Stimulated activated CD8-positive, alpha-beta memory T cell treated with anti-CD3 and anti-CD28 coated beads, Interleukin-15, amount 100 ng/mL, for 24 hours (primary cell): ENCODE results near the gene FAM107B.
"Not testable (repeated sequence)": the region's sequence is repeated elsewhere in the genome, so short reads cannot be mapped to it uniquely, and the experiment has no call there.

ENCODE experiments used
- DNase-seq: peaks from one replicate; pipeline ENCODE4 v3.0.0-alpha.2; 2020; ENCODE audit warnings: low read depth

FAM107B gene

DNA sequence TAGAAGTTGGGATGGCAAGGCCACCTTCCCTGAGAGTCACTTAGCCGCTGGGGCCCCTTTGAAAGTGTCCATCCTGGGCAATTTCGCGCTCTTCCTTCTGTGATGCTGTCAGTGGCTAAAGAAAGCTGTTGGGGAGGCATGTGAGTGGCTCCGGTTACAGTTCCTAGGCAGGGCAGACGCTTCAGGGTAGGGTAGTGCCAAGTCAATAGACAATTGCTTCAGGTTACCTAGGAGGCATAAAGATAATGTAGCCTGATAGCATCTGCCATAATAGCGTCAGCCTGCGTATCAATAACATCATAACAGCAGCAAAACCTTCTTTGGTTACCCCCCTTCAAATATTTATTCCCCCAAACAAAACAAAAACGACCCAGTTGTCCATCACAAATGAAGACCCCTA is at the start of gene FAM107B:
FAM107B (minus strand) TSS at position 101 of the 400 bp plus-strand sequence. CDS start 234 bp downstream, outside the sequence.
- DNase-seq: no peak

DNA sequence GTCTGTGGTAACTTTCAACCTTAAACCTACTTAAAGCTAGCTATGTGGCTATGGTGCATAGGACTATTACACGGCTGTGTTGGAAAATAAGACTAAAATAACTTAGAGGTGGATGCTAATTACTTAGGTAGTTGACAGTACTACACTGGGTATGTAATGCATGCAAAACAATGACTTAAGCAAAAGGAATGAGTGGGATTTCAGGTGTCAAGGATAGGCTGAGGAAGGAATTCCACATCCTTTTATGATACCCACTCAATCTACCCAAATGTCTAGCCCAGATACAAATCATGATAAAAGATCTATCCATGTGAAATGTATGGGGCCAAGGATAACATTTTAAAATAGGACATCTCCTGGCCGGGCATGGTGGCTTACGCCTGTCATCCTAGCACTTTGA is 49.3 kb upstream of the FAM107B start:
- DNase-seq: no peak

DNA sequence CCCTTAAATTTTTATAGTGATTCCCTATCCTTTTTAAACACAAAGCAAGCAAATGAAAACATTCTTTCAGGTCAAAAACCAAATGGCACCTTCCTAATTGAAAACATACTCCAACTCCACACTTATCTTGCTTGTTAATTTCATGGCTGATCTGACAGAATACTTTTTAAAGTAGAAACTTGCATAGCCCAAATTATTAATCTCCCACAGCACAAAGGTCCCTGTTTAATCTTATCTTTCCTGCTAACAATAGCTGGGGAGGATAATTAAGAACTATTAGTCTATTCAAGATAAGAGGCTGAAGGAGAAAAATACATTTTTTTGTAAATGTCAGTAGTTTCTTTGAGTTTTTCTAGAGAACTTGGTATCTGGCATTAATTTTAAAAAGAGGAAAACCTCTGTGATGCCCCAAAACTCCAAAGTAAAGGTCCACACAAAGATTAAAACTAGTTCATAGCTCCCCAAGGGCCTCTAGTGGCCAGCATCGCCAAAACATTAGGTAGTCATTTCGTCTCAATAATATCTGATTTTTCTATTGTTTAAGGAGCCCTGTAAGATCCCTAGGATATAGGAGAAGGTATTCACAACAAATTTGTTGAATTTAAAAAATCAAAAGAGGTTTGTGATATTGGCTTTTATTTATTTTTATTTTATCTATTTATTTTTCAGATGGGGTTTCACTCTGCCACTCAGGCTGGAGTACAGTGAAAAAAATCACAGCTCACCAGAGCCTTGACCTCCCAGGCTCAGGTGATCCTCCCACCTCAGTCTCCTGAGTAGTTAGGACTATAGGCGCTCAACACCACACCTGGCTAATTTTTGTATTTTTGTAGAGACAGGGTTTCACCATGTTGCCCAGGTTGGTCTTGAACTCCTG is 48.4 kb upstream of the FAM107B start:
- DNase-seq: no peak

DNA sequence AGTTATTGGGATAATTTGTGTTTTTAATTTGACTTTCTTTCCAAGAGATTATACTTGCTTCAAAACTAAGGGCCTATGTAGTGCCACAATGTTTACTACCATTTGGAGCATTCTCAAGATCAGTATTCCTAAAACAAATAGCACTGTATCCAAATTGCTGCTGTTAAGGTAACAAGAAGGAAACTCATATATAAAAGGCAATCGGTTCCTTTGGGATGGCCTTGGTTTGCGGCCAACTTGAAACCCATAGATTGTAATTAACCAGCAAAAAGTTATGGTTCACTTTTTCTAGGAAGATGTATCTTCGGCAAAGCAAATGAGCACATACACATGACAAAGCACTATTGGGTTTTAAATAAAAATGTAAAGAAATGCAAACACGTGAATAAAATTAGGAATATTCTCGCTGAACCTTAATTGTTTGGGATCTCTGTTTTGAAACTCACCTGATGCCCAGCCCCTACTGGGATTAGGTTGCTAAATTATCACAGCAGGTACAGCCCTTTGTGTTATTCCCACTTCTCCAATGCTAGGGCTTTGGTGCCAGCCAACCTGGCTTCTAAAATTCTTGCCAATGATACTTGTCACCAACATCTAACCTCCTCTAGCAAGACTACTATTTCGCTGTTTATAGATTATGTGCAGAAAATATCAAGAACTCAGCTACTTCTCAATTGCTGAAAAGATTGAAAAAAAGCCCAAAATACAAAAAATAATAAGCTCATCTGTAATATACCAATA is 47.1 kb upstream of the FAM107B start:
- no peak for DNase-seq

DNA sequence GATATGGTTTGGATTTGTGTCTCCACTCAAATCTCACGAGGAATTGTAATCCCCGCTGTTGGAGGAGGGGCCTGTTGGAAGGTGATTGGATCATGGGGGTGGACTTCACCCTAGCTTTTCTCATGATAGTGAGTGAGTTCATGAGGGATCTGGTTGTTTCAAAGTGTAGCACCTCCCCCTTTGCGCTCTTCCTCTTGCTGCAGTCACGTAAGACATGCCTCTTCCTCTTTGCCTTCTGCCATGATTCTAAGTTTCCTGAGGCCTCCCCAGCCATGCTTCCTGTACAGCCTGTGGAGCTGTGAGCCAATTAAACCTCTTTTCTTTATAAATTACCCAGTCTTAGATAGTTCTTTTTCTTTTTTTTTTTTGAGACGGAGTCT is 46.1 kb upstream of the FAM107B start:
- DNase-seq: no peak

DNA sequence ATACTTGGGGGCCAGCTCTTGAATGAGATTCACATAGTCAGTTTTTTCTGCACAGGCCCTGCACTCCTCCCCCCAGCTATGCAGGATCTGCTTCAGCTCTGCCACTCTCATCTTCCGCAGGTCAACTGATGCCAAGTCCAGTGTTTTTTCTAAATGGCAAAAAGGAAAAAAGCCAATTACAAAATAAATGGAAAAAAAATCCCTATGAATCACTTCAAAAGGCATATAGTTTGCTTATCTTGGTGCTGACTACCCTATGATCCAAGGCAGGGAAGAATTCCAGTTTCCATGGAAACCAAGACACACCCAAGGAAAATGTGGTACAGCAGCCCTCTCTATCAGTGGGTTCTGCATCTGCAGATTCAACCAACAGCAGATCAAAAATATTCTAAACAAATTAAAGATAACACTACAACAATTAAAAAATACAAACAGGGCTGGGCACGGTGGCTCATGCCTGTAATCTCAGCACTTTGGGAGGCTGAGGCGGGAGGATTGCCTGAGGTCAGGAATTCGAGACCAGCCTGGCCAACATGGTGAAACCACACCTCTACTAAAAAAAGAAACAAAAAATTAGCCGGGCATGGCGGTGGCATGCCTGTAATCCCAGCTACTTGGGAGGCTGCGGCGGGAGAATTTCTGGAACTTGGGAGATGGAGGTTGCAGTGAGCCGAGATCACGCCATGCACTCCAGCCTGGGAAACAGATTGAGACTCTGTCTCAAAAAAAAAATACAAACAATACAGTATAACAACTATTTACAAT is 45.5 kb upstream of the FAM107B start:
- DNase-seq: no peak

DNA sequence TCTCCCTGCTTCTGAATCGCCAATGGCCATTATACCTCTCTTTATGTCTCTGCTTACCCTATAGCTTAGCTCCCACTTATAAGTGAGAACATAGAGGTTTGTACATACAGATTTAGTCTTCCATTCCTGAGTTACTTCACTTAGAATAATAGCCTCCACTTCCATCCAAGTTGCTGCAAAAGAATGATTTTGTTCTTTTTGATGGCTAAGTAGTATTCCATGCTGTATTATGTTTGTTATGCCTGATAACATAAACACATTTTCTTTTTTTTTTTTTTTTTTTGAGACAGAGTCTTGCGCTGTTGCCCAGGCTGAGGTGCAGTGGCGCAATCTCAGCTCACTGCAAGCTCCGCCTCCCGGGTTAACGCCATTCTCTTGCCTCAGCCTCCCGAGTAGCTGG is 42.0 kb upstream of the FAM107B start:
- not testable (repeated sequence) for DNase-seq

DNA sequence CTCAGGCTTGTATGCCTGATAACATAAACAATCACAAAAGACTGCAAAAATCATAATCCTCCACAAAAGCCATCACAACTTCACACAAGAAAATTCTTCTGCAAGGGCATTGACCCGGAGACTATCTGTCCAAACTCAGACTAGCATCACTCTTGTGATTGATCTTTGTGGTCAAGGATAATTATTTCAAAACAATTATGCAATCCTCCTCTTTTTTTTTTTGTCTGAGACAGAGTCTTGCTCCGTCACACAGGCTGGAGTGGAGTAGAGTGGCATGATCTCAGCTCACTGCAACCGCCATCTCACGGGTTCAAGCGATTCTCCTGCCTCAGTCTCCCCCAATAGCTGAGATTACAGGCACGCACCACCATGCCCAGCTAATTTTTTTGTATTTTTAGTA is 41.0 kb upstream of the FAM107B start:
- DNase-seq: no peak

DNA sequence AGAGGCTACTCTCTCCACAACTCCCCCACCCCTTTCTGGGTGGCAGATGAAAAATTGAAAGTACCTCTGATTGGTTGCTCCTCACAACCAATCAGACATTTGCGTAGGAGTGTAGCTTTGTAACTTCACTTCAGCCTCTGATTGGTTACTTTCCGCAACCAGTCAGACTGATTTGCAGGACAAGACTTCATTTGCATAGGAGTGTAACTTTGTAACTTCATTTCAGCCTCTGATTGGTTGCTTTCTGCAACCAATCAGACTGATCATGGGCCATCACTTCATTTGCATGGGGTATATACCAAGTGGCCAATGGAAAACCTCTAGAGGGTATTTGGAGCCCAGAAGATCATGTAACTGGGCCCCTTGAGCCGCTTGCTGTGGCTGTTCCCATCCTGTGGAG is 37.6 kb upstream of the FAM107B start:
- DNase-seq: no peak

DNA sequence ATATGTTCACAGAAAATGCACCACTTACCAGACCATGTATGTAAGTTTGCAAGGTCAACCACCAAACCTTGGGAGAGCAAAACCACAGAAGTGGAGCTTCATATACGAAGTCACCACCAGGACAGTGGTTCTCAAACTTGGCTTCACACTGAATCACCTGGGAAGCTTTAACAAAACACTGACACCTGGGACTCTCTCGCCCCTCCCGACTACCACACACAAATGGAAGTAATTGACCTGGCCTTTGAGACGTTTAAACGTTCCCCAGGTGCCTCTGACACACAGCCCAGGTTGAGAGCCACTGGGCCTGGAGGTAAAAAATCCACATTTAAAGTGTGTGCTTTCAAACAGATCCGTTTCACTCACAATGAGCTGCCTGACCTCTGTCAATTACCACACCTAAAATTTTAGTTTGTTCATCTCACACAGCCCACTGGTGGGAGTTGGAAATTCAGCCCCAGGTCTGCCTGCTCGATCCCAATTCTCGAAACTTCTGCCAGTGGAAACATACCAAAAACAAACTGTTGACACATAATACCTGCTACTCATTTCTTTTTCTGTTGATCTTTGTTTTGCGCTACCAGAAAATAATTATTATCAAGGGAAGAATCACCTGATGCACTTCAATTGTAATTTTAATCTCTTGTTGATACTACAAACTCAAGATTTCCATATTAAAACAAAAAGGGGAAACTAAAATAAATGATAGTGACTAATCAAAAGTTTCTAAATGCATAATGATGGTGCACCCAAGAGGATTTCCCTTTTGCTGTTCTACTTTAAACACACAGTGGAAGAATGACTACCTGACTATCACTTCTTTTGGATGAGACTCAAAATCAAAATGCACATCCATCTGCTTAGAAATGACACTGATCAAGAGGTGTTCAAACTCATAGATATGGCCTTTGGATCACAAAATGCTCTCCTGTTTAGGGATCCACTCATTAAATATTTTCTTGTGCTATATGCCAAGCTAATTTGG is 36.6 kb upstream of the FAM107B start:
- no peak for DNase-seq

DNA sequence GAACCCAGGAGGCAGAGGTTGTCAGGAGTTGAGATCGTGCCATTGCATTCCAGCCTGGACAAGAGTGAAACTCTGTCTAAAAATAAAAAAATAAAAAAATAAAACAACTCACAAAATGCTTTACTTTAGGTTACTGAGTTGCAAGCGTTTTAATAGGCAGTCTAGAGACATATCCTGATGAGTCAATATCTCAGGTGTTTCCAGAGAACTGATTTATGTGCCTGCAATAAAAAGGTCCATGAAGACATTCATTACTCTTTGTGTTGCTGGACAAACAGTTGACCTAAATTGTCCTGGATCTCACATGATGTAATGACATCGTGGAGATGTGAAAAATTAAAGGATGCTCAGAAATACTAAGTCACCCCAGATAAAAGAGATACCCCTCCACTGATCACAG is 31.6 kb upstream of the FAM107B start:
- no peak for DNase-seq

DNA sequence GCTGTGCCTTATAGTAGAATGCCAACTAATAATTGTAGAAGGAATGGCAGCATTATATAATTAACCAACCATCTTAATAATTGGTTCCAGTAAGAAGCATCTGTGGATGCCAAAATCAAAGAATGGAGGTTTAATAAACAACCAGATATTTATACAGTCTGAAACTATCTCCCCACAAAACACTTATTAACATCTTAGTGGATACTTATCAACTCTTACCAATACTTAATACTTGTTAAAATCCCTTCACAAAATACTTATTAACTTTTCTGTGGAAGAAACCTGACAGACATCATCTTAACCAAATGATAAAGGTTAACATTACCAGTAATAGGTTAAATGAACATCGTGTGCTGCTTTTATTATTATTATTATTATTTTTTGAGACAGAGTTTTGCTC is 29.1 kb upstream of the FAM107B start:
- DNase-seq: no peak

DNA sequence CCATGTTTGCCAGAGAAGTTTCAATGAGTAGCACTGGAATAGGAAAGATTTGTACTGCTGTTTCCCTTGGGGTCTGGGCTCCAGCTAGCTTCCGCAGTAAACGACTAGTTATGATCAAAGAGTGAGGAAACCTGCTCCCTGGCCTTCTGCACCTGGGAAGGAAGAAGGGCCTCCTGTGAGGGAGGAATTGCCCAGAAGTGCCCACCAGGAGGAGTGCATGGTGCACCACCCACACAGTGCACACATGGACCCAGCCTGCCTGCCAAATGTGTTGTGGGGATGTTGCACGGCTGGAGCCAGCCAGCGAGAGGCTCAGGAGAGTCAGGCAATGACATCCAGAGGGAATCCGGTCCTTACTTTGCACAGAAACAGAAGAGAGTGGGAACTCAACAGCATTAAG is 27.0 kb upstream of the FAM107B start:
- no peak for DNase-seq

DNA sequence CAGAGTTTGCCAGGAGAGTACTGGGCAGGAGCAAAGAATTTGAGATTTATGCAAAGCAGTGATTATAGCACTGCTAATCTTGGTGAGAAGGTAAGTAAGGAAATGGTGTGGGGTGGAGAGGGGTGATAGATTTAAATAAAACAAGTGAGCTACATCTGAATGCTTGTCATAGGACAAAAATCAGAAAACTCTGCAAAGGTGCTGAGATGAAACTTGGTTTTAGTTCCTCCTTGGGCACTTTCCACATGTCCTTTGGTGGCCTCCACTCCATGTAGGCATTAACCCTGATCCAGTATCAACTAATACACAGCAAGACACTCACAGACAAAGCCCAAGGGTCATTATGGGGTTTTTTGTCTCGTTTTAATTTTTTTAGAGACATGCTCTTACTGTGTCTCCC is 25.7 kb upstream of the FAM107B start:
- DNase-seq: no peak

DNA sequence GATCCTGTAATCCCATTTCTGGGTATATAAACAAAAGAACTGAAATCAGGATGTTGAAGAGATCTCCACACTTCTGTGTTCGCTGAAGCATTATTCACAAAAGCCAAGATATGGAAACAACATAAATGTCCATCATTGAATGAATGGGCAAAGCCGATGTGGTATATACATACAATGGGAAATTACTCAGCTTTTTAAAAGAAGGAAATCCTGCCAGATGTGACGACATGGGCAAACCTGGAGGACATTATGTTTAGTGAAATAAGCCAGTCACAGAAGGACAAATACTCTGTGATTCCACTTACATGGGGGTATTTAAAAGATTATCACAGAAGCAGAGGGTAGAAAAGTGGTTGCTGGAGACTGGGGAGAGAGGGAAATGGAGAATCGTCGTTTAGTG is 23.9 kb upstream of the FAM107B start:
- no peak for DNase-seq

DNA sequence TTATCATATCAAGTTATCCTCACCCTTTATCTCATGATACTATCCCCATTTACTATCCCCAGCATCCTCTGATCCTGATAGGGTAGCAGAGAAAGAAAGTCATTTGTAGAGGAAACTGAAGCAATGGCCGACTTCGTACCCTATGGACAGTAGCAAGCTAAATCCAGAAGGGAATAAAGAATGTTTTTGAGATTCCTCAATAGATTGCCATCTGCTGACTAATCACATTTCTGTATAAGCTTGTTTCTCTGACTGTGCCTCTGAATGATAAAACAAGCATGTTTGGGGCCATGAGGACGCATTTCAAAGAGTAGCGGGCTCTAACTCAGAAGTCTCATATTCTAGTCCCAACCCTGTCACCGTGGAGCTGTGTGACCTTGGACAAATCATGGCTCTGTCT is 13.2 kb upstream of the FAM107B start:
- DNase-seq: no peak

DNA sequence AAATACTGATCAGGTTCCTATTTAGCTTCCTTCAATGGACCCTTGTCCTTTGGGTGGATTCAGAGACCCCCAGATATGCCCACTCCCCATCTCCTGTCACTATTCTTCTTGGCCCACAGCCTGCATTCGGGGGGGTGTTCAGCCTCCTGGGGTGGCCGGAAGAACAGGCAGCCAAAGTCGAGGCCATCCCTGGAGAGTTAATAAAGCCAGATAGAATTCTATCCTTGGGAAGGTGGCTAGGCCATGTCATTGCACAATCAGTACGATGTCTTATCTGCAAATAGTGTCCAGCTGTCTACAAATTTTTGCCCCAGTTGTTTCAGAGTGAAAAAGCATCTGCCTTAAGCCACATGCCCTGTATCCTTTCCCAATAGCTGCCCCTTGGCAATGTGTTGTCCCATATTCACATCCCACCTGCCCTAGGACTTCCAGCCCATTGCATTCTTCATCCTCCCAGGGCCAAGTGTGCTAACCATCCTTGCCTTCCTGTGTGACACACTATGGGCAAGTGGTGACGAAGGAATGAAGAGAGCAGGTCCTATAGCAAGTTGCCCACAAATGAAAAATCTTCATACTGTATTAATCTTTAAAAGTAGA is 9.9 kb upstream of the FAM107B start:
- DNase-seq: no peak

DNA sequence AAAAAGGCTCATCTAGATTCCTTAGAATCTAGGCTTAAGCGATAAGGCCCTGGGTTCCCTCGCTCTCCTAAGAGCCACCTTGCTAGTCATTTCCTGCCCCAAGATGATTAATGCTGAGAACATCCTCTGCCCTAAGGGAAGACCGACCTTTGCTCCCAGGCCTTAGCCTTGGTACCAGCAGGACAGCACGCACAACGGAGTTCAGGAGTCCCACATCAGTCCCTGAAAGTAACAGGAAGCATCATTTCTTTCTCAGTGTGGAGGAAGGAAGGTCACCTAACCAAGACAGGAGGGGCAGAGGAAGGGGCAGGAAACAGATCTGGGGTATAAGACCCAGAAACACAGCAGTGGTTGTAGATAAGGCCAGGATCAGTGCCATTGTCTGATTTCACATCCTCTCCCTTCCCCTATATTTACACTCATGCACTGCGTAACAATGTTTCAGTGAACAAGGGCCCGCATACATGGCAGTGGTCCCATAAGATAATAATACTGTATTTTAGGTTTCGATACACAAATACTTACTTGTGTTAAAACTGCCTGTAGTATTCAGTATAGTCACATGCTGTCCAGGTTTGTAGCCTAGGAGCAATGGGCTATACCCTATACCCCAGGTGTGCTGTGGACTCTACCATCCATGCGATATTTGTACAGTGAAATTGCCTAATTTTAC is 8.1 kb upstream of the FAM107B start:
- no peak for DNase-seq

DNA sequence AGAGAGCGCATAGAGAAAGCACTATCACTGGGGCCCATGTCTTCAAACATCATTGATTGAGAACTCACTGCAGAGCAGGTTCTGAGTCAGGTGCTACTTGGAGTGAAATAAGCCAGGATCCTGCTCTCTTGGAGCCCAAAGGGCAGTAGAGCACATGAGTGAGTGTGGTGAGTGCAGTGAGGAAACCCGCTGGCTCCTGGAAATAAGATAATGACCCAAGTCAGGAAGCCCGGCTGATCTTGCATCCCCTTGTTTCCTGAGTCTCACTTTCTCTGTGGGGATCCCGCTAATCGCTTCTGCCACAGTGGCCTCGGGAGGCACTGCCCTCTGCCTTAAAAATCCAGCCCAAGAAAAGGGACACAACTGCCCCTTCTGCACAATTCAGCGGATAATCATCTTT is 7.1 kb upstream of the FAM107B start:
- no peak for DNase-seq

DNA sequence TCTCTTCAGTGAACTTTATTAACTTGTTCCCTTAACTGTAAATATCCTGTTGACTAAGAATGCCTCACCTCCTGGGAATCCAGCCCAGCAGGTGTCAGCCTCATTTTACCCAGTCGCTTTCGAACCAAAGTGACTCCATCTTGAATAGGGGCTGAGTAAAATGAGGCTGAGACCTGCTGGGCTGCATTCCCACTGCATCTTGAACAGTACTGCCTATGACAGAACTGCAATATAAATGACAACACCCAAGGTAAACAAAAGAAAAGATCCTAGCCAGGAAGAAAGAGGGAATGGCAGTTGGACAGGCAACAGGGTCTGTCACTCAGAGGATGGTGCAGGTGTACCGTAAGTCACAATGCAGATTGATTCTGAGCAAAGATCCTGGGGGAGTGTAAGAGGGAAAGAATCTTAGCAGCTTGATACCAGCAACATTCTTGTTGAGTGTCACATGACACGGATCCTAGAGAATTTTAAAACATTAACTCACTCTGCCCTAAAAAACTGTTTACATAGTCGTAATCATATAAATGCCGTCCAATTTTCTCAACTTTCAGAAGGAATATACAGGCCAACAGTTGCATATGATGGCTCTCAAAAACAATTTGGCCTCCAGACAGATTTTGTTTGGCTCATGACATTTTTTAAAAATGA is 4.4 kb upstream of the FAM107B start:
- DNase-seq: no peak
